Testis (tissue), 2 donors: ENCODE data around the gene MID1IP1.

ENCODE experiments used
- POLR2A ChIP-seq: fragments of 450-650 bp; IDR thresholded peaks from one replicate; pipeline ENCODE4 v1.6.1; 2017; ENCODE audit warnings: antibody characterized with exemption, mild to moderate bottlenecking, moderate library complexity
- TF ChIP-seq, protein P1 (sequence below), 3 experiments: fragments of 450-650 bp in 2 of 3; fragments of 200-600 bp in 1 of 3; sonication (generic) in 1 of 3; IDR thresholded peaks; one replicate each; pipeline ENCODE4 v1.5.1; 2016 to 2019; ENCODE audit warnings: antibody characterized with exemption in 3 of 3, mild to moderate bottlenecking in 2 of 3, moderate library complexity in 1 of 3

DNA sequence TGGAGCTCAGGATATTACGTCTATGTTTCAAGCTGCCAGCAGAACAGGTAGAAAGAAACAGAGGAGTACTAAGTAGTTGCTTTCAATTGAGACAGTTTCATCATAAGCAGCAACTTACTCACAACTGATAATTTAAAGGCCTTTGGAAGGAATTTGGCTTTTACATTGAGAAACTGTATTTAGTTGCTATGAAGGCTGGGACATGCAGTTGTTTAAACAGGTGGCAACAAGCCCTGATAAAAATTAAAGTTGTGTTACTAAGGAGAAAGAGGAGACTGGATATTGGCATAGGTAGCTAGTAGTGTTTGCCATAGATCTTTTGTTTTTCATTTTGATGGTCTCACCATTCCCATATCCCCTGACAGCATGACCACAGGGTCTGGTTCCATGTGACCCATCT, 18.4 kb downstream of the MID1IP1 start:
- TF ChIP-seq, protein P1, sequence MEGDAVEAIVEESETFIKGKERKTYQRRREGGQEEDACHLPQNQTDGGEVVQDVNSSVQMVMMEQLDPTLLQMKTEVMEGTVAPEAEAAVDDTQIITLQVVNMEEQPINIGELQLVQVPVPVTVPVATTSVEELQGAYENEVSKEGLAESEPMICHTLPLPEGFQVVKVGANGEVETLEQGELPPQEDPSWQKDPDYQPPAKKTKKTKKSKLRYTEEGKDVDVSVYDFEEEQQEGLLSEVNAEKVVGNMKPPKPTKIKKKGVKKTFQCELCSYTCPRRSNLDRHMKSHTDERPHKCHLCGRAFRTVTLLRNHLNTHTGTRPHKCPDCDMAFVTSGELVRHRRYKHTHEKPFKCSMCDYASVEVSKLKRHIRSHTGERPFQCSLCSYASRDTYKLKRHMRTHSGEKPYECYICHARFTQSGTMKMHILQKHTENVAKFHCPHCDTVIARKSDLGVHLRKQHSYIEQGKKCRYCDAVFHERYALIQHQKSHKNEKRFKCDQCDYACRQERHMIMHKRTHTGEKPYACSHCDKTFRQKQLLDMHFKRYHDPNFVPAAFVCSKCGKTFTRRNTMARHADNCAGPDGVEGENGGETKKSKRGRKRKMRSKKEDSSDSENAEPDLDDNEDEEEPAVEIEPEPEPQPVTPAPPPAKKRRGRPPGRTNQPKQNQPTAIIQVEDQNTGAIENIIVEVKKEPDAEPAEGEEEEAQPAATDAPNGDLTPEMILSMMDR (IDR thresholded peaks at IDR 0.05) = no peak
- TF ChIP-seq POLR2A = no peak
